Lower leg skin (tissue), 4 donors: ENCODE measurements around the gene SPON2. TPM values are rescaled to one million over a fixed set of nuclear protein-coding genes. Genes with fewer than 3 reads are reported as not detected.

Experiments
- DNase-seq, 2 donors: peaks; one replicate each; pipeline ENCODE4 v3.0.0-alpha.2; 2019; ENCODE audit warnings: low spot score in 2 of 2
- H3K4me3 ChIP-seq: fragments of 200-600 bp; sonication (generic); 2 replicates; pipeline ENCODE4 v1.5.1; 2017; ENCODE audit warnings: mild to moderate bottlenecking, low read depth; ENCODE audit not compliant: poor library complexity, severe bottlenecking
- POLR2A ChIP-seq, 2 donors: fragments of 450-650 bp; IDR thresholded peaks; one replicate each; pipeline ENCODE4 v1.6.1; 2016 to 2017; ENCODE audit warnings: antibody characterized with exemption in 2 of 2, mild to moderate bottlenecking in 1 of 2, moderate library complexity in 1 of 2
- WGBS, 2 donors: methylation state at CpG; one replicate each; pipeline ENCODE4 v1.1.5; 2018; 5-methylcytosine and 5-hydroxymethylcytosine counted together
- intact Hi-C: fragments of 100-400 bp; cut with DNase I; formaldehyde crosslinking; loops from one replicate; pipeline ENCODE4 v1.15.0; 2023; ENCODE audit warnings: low total_unique reads
- total RNA-seq, 4 donors: library from RNA; depleted of rRNA; stranded (reverse); fragments of >200 nt; gene quantifications; one replicate each; pipeline ENCODE4 v1.1.0, GENCODE V29; 2016
- TF ChIP-seq, protein P1 (sequence below), 3 donors: fragments of 450-650 bp; IDR thresholded peaks; one replicate each; pipeline ENCODE4 v1.5.1; 2016; ENCODE audit warnings: antibody characterized with exemption in 3 of 3, mild to moderate bottlenecking in 3 of 3, moderate library complexity in 2 of 3

Gene SPON2
- total RNA-seq, 4 donors from 2014 or later, result 19.1 to 39.8 (median 32.8) TPM

DNA sequence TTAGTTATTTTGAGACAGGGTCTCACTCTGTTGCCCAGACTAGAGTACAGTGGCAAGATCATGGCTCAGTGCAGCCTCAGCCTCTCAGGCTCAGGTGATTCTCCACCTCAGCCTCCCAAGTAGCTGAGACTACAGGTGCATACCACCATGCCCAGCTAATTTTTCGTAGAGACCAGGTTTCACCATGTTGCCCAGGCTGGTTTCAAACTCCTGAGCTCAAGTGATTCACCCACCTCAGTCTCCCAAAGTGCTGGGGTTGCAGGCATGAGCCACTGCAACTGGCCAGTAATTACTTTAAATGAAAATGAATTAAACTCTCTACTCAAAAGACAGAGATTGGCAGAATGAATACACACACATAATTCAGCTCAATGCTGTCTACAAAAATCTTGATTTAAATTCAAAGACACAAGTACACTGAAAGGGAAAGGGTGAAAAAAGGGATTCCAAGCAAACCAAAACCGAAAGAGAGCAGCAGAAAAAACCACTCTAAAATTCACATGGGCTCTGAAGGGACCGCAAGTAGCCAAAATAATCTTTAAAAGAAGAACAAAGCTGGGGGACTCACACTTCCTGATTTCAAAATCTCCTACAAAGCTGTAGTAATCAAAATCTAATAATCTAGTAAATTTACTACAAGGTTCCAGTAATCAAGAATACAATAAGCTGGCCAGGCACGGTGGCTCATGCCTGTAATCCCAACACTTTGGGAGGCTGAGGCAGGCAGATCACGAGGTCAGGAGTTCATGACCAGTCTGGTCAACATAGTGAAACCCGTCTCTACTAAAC is 11.8 kb upstream of the SPON2 start:
- H3K4me3 ChIP-seq, result no peak overlapping the region
- intact Hi-C loops, result no loop called here
- no peak for TF ChIP-seq POLR2A (IDR thresholded peaks at IDR 0.05)
- TF ChIP-seq, protein P1, sequence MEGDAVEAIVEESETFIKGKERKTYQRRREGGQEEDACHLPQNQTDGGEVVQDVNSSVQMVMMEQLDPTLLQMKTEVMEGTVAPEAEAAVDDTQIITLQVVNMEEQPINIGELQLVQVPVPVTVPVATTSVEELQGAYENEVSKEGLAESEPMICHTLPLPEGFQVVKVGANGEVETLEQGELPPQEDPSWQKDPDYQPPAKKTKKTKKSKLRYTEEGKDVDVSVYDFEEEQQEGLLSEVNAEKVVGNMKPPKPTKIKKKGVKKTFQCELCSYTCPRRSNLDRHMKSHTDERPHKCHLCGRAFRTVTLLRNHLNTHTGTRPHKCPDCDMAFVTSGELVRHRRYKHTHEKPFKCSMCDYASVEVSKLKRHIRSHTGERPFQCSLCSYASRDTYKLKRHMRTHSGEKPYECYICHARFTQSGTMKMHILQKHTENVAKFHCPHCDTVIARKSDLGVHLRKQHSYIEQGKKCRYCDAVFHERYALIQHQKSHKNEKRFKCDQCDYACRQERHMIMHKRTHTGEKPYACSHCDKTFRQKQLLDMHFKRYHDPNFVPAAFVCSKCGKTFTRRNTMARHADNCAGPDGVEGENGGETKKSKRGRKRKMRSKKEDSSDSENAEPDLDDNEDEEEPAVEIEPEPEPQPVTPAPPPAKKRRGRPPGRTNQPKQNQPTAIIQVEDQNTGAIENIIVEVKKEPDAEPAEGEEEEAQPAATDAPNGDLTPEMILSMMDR (IDR thresholded peaks at IDR 0.05), result no peak
- DNase-seq, result no peak
- WGBS, 2 donors, result 52 to 68% methylated on average over 6 of the region's 6 CpGs

DNA sequence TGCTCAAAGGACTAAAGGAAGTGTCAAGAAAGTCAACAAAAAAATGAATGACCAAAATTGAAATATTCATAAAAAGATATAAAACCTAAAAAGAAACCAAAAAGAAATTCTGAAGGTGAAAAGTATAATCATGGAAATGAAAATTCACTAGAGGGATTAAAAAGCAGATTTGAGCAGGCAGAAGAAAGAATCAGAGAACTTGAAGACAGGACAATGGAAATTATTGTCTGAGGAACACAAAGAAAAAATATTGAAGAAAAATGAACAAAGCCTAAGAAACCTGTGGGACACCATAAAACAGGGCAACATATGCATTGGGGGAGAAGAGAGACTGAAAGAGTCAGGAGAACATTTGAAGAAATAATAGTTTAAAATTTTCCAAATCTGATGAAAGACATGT is 9.9 kb upstream of the SPON2 start:
- no peak for DNase-seq
- no peak overlapping the region for H3K4me3 ChIP-seq
- intact Hi-C loops, result no loop called here
- TF ChIP-seq, protein P1 (IDR thresholded peaks at IDR 0.05), result no peak
- no peak for TF ChIP-seq POLR2A (IDR thresholded peaks at IDR 0.05)

DNA sequence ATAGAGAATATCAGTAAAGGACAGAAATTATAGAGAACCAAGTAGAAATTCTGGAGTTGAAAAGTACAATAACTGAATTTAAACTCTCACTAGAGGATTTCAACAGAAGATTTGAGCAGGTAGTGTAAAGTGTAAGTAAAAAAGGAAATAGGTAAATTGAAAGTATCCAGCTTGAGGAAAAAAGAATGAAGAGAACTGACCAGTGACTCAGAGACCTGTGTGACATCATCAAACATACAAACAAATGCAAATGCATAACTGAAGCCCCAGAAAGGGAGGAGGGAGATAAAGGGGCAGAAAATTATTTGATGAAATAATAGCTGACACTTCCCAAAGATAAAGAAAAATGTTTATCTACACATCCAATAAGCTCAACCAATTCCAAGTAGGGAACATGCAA is 8.3 kb upstream of the SPON2 start:
- DNase-seq, result no peak
- H3K4me3 ChIP-seq, result no peak overlapping the region
- TF ChIP-seq, protein P1 (IDR thresholded peaks at IDR 0.05), result no peak
- no peak for TF ChIP-seq POLR2A (IDR thresholded peaks at IDR 0.05)
- intact Hi-C loops, result no loop called here

DNA sequence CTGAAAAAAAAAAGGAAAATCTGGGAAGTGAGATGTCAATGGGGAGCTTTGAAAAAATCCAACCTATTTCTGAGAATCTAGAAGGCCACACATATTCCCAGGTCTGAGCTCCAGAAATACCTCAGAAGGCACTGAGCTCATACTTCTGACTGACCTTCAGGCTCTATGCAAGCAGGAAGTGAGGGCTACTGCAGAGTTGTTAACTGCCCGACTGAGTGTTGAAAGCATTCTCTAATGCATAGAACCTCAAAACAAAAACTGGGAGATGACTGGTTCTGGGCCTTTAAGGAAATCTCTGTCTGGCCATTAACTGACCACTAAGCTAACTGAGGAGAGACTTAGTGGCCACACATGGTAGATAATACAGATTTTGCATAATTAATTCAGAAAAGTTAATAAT is 7.6 kb upstream of the SPON2 start:
- intact Hi-C loops, result no loop called here
- no peak for DNase-seq
- WGBS, 2 donors, result 90 to 100% methylated on average over 1 of the region's 1 CpG
- H3K4me3 ChIP-seq, result no peak overlapping the region
- no peak for TF ChIP-seq POLR2A (IDR thresholded peaks at IDR 0.05)
- TF ChIP-seq, protein P1 (IDR thresholded peaks at IDR 0.05), result no peak

DNA sequence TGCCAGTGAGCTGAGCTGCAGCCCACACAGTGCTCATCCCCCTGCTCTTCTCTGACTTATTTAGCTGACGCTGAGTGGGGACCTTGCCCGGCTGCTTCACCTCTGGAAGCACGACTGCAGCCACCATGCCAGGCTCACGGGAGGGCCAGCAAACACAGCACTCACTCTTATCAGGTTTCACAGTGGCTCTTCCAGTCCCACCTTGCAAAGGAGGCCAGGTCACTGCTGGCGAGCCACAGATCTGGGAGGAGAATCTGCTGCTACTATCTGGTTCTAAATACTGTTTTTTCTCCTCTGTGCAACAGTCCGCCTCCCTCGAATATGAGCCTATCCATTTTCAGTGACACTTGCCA is 6.7 kb upstream of the SPON2 start:
- DNase-seq, result no peak
- H3K4me3 ChIP-seq, result no peak overlapping the region
- intact Hi-C loops, result no loop called here
- TF ChIP-seq, protein P1 (IDR thresholded peaks at IDR 0.05), result no peak
- no peak for TF ChIP-seq POLR2A (IDR thresholded peaks at IDR 0.05)
- 79 to 89% methylated on average over 7 of the region's 7 CpGs for WGBS, 2 donors
